Tibial nerve (tissue), 4 donors: Measurements from ENCODE around the gene CHSY1.

ENCODE experiments used
- CTCF ChIP-seq, 5 experiments: fragments of 200-600 bp in 3 of 5; fragments of 450-650 bp in 2 of 5; sonication (generic) in 3 of 5; IDR thresholded peaks; one replicate each; pipeline ENCODE4 v1.5.1; 2016 to 2019; ENCODE audit warnings: antibody characterized with exemption in 5 of 5, mild to moderate bottlenecking in 3 of 5, moderate library complexity in 2 of 5
- EP300 ChIP-seq, 2 donors: sonication (generic); formaldehyde crosslinking; IDR thresholded peaks; one replicate each; pipeline ENCODE4 v1.6.1; 2017; ENCODE audit warnings: antibody characterized with exemption in 2 of 2, mild to moderate bottlenecking in 1 of 2
- POLR2A ChIP-seq, 2 donors: fragments of 450-650 bp; IDR thresholded peaks; one replicate each; pipeline ENCODE4 v1.6.1; 2017; ENCODE audit warnings: antibody characterized with exemption in 2 of 2, mild to moderate bottlenecking in 2 of 2, moderate library complexity in 2 of 2

- no peak for TF ChIP-seq EP300 (IDR thresholded peaks at IDR 0.05)
- TF ChIP-seq CTCF (IDR thresholded peaks at IDR 0.05): no peak
- no peak for TF ChIP-seq POLR2A (IDR thresholded peaks at IDR 0.05)
These were observed 70.5 kb downstream of the CHSY1 start for GRCh38 chr15:101181349-101181748.
